ENCODE data around the gene OR12D3. TPM values are rescaled to one million over a fixed set of nuclear protein-coding genes. Genes with fewer than 3 reads are reported as not detected.

The OR12D3 gene
- total RNA-seq (ENCODE audit: low replicate concordance) = not detected in 2 replicates
- long read RNA-seq = 0 reads

GRCh38 chr6:29375191-29375590, at the start of gene OR12D3:
Gene OR12D3 (minus strand): TSS chr6:29375291. CDS start chr6:29375287, 4 bp downstream.
- H3K36me3 Mint-ChIP-seq = no peaks in the 10 kb centered on the region
- no peak for TF ChIP-seq CTCF (conservative IDR thresholded peaks at IDR 0.05)
- no peaks in the 10 kb centered on the region for H3K4me1 Mint-ChIP-seq (ENCODE audit: unreplicated experiment)
- H3K27ac Mint-ChIP-seq = no peak within 1 kb of the TSS
- no peaks in the 10 kb centered on the region for H3K9me3 Mint-ChIP-seq
- H3K4me3 Mint-ChIP-seq = no peak within 1 kb of the TSS
- peaks cover 14% of the 10 kb centered on the region for H3K27me3 Mint-ChIP-seq
- no peak for DNase-seq (ENCODE audit: extremely low spot score, unreplicated experiment)

GRCh38 chr6:29424575-29424974, 49.5 kb upstream of the OR12D3 start:
- Mint-ChIP-seq H3K36me3 (no peaks in the 10 kb centered on the region), H3K27me3 (peaks cover 37% of the 10 kb centered on the region), H3K27ac (no peak overlapping the region), H3K4me1 (ENCODE audit: unreplicated experiment) (no peaks in the 10 kb centered on the region), H3K9me3 (no peaks in the 10 kb centered on the region), H3K4me3 (no peak overlapping the region)
- DNase-seq (ENCODE audit: extremely low spot score, unreplicated experiment) = no peak
- TF ChIP-seq CTCF (conservative IDR thresholded peaks at IDR 0.05) = no peak

- TF ChIP-seq CTCF (conservative IDR thresholded peaks at IDR 0.05) = no peak
- no peak overlapping the region for H3K27ac Mint-ChIP-seq
- no peak for DNase-seq (ENCODE audit: extremely low spot score, unreplicated experiment)
- H3K4me3 Mint-ChIP-seq = no peak overlapping the region
- no peaks in the 10 kb centered on the region for H3K4me1 Mint-ChIP-seq (ENCODE audit: unreplicated experiment)
- no peaks in the 10 kb centered on the region for H3K9me3 Mint-ChIP-seq
- H3K27me3 Mint-ChIP-seq = peaks cover 32% of the 10 kb centered on the region
- no peaks in the 10 kb centered on the region for H3K36me3 Mint-ChIP-seq
Observed at GRCh38 chr6:29424168-29424567, 49.1 kb upstream of the OR12D3 start.

GRCh38 chr6:29419516-29419915, 44.4 kb upstream of the OR12D3 start:
- Mint-ChIP-seq H3K4me3 (no peak overlapping the region), H3K4me1 (ENCODE audit: unreplicated experiment) (no peaks in the 10 kb centered on the region), H3K27ac (no peak overlapping the region), H3K9me3 (no peaks in the 10 kb centered on the region), H3K27me3 (peaks cover 18% of the 10 kb centered on the region), H3K36me3 (no peaks in the 10 kb centered on the region)
- TF ChIP-seq CTCF (conservative IDR thresholded peaks at IDR 0.05) = no peak
- DNase-seq (ENCODE audit: extremely low spot score, unreplicated experiment) = no peak

GRCh38 chr6:29414588-29414987, 39.5 kb upstream of the OR12D3 start, which contains the start of gene OR12D1:
Gene OR12D1 (plus strand): TSS chr6:29414928.
- no peak within 1 kb of the TSS for H3K27ac Mint-ChIP-seq
- peaks cover 22% of the 10 kb centered on the region for H3K27me3 Mint-ChIP-seq
- DNase-seq (ENCODE audit: extremely low spot score, unreplicated experiment) = no peak
- no peaks in the 10 kb centered on the region for H3K4me1 Mint-ChIP-seq (ENCODE audit: unreplicated experiment)
- no peak within 1 kb of the TSS for H3K4me3 Mint-ChIP-seq
- peak; percentile 17 for TF ChIP-seq CTCF (conservative IDR thresholded peaks at IDR 0.05)
- H3K9me3 Mint-ChIP-seq = peaks cover 7% of the 10 kb centered on the region
- no peaks in the 10 kb centered on the region for H3K36me3 Mint-ChIP-seq

- H3K4me3 Mint-ChIP-seq = no peak overlapping the region
- peaks cover 10% of the 10 kb centered on the region for H3K27me3 Mint-ChIP-seq
- no peaks in the 10 kb centered on the region for H3K9me3 Mint-ChIP-seq
- no peaks in the 10 kb centered on the region for H3K4me1 Mint-ChIP-seq (ENCODE audit: unreplicated experiment)
- H3K27ac Mint-ChIP-seq = no peak overlapping the region
- TF ChIP-seq CTCF (conservative IDR thresholded peaks at IDR 0.05) = no peak
- H3K36me3 Mint-ChIP-seq = no peaks in the 10 kb centered on the region
- no peak for DNase-seq (ENCODE audit: extremely low spot score, unreplicated experiment)
Observed at GRCh38 chr6:29403801-29404200, 28.7 kb upstream of the OR12D3 start.
